ENCODE results near the gene LRRC47. TPM values are rescaled to one million over a fixed set of nuclear protein-coding genes. Genes with fewer than 3 reads are reported as not detected.

LRRC47 gene
- total RNA-seq, 1 donor from 2014 or later = 54.5 TPM

DNA sequence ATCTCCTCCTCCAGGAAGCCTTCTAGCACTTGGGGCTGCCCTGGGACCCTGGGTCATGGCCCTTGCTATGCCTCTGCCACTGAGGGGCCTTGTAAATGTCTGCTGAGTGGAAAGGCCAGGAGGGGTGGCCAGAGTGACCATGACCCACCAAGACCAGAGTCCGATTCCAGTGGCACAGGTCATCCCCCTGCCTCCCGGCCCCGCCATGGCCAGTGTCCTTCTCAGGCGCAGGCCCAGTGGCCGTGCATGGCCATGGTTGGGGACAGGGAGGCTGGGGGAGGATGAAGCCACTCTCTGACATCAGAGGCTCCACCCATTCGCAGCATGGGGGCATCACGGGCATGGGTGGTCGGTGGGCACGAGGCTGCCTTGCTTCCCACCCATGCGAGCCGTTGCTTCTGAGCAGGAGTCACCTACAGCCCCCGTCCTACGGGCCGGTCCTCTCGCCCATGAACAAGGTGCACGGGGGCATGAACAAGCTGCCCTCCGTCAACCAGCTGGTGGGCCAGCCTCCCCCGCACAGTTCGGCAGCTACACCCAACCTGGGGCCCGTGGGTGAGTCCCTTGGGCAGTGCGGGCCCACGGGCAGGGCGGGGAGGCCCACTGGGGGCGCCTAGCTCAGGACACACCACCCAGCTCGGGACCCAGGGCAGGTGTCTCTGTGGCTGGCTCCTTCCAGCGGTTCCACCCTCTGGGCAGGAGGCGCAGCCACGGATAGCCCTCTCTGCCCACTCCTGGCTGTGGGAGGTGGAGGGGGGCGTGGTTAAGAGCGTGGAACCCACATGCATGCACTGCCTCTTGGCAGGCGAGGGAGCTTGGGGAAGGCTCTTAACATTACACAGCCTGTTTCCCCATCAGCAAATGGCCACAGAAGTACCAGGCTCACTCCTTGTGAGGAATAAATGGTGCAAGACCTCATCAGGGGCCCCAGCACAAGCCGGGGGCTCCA, 66.4 kb downstream of the LRRC47 start:
- intact Hi-C loops (cut with DNase I) = no loop called here
- ATAC-seq (no peak), DNase-seq (ENCODE audit: missing footprints) (no peak)

Other genes starting within 250 kb of the LRRC47 start
- gene MEGF6, start 185.0 kb downstream of the LRRC47 start, total RNA-seq = 7.0 TPM
- 46.1 TPM for gene TPRG1L, start 171.5 kb downstream of the LRRC47 start, total RNA-seq
- gene WRAP73, start 146.4 kb downstream of the LRRC47 start, total RNA-seq = 14.6 TPM
- gene TP73, start 144.0 kb downstream of the LRRC47 start, total RNA-seq = 0.14 TPM
- not detected for gene CCDC27, start 44.0 kb downstream of the LRRC47 start, total RNA-seq
- gene SMIM1, start 23.7 kb downstream of the LRRC47 start, total RNA-seq = 13.0 TPM
- 34.1 TPM for gene CEP104, start 60.7 kb upstream of the LRRC47 start, total RNA-seq
- gene DFFB, start 61.0 kb upstream of the LRRC47 start, total RNA-seq = 3.3 TPM
- 14.1 TPM for gene C1orf174, start 103.8 kb upstream of the LRRC47 start, total RNA-seq

All from Right ventricle myocardium inferior (tissue), 1 donor.